Liver (tissue), 9 donors: ENCODE results near the gene WSCD1. TPM values are rescaled to one million over a fixed set of nuclear protein-coding genes. Genes with fewer than 3 reads are reported as not detected.

ENCODE experiments used
- DNase-seq: peaks from one replicate; pipeline ENCODE4 v3.0.0-alpha.2; 2017; ENCODE audit warnings: low spot score
- H3K27ac ChIP-seq, 2 donors: one replicate each; pipeline ENCODE4 v1.7.0; 2013; ENCODE audit warnings: inconsistent platforms in 2 of 2, low read length in 2 of 2, control low read depth in 1 of 2, low read depth in 1 of 2, mild to moderate bottlenecking in 1 of 2
- H3K27me3 ChIP-seq, 4 donors: one replicate each; pipeline versions ENCODE4 v1.6.1 to v1.7.0; 2013; ENCODE audit warnings: low read length in 3 of 4, inconsistent platforms in 1 of 4, mild to moderate bottlenecking in 1 of 4, moderate library complexity in 1 of 4; ENCODE audit not compliant: control insufficient read depth in 4 of 4, insufficient read depth in 4 of 4
- H3K36me3 ChIP-seq, 4 donors: one replicate each; pipeline versions ENCODE4 v1.6.1 to v1.7.0; 2013; ENCODE audit warnings: low read length in 3 of 4, mild to moderate bottlenecking in 3 of 4, low read depth in 1 of 4, moderate library complexity in 1 of 4; ENCODE audit not compliant: control insufficient read depth in 4 of 4, insufficient read depth in 3 of 4
- H3K4me1 ChIP-seq, 4 donors: one replicate each; pipeline versions ENCODE4 v1.6.1 to v1.7.0; 2013; ENCODE audit warnings: low read length in 3 of 4, mild to moderate bottlenecking in 3 of 4, moderate library complexity in 1 of 4; ENCODE audit not compliant: control insufficient read depth in 4 of 4, insufficient read depth in 4 of 4
- H3K4me3 ChIP-seq, 3 donors: one replicate each; pipeline versions ENCODE4 v1.6.1 to v1.7.0; 2013; ENCODE audit warnings: low read length in 3 of 3, control low read depth in 1 of 3, low read depth in 1 of 3, mild to moderate bottlenecking in 1 of 3
- H3K9ac ChIP-seq, 2 donors: one replicate each; pipeline ENCODE4 v1.7.0; 2013; ENCODE audit warnings: low read length in 2 of 2, mild to moderate bottlenecking in 2 of 2, moderate library complexity in 2 of 2, control low read depth in 1 of 2, low read depth in 1 of 2
- H3K9me3 ChIP-seq, 4 donors: one replicate each; pipeline versions ENCODE4 v1.6.1 to v1.7.0; 2013; ENCODE audit warnings: low read length in 3 of 4; ENCODE audit not compliant: control insufficient read depth in 4 of 4
- ATF3 ChIP-seq: IDR thresholded peaks from 2 replicates; pipeline ENCODE4 v1.6.1; 2016; ENCODE audit warnings: antibody characterized with exemption
- CTCF ChIP-seq: fragments of 150-350 bp; IDR thresholded peaks from 2 replicates; pipeline ENCODE4 v1.5.1; 2017; ENCODE audit warnings: improper control_type of control experiment, low read depth, low read length; ENCODE audit not compliant: missing input control
- EGR1 ChIP-seq, 2 donors: IDR thresholded peaks; 2 replicates each; pipeline ENCODE4 v1.6.1; 2016 to 2018; ENCODE audit warnings: antibody characterized with exemption in 2 of 2, low read depth in 2 of 2
- FOXA2 ChIP-seq: IDR thresholded peaks from 2 replicates; pipeline ENCODE4 v1.6.1; 2016; ENCODE audit warnings: antibody characterized with exemption
- GABPA ChIP-seq, 2 donors: IDR thresholded peaks in 1 of 2; conservative IDR thresholded peaks in 1 of 2; 2 replicates each; pipeline ENCODE4 v1.6.1; 2016; ENCODE audit warnings: antibody characterized with exemption in 2 of 2, mild to moderate bottlenecking in 1 of 2, moderate library complexity in 1 of 2
- HNF4A ChIP-seq, 2 donors: conservative IDR thresholded peaks; 2 replicates each; pipeline ENCODE4 v1.6.1; 2016; ENCODE audit warnings: antibody characterized with exemption in 2 of 2, mild to moderate bottlenecking in 2 of 2
- HNF4G ChIP-seq: IDR thresholded peaks from 2 replicates; pipeline ENCODE4 v1.6.1; 2016; ENCODE audit warnings: antibody characterized with exemption
- JUND ChIP-seq, 2 donors: IDR thresholded peaks; 2 replicates each; pipeline ENCODE4 v1.6.1; 2016; ENCODE audit warnings: antibody characterized with exemption in 2 of 2
- MAX ChIP-seq: IDR thresholded peaks from 2 replicates; pipeline ENCODE4 v1.6.1; 2016; ENCODE audit warnings: antibody characterized with exemption
- NR2F2 ChIP-seq: IDR thresholded peaks from 2 replicates; pipeline ENCODE4 v1.6.1; 2016; ENCODE audit warnings: antibody characterized with exemption
- RAD21 ChIP-seq, 2 donors: IDR thresholded peaks; 2 replicates each; pipeline ENCODE4 v1.6.1; 2016; ENCODE audit warnings: antibody characterized with exemption in 2 of 2, mild to moderate bottlenecking in 2 of 2
- REST ChIP-seq: IDR thresholded peaks from 2 replicates; pipeline ENCODE4 v1.6.1; 2016; ENCODE audit warnings: antibody characterized with exemption, mild to moderate bottlenecking
- TAF1 ChIP-seq: conservative IDR thresholded peaks from 2 replicates; pipeline ENCODE4 v1.6.1; 2016; ENCODE audit warnings: antibody characterized with exemption, mild to moderate bottlenecking
- YY1 ChIP-seq: IDR thresholded peaks from 2 replicates; pipeline ENCODE4 v1.6.1; 2016; ENCODE audit warnings: antibody characterized with exemption, mild to moderate bottlenecking
- WGBS: extraction: QIAGEN DNeasy Blood & Tissue Kit; methylation state at CpG from one replicate; pipeline ENCODE4 v1.1.7; 2013; 5-methylcytosine and 5-hydroxymethylcytosine counted together
- polyA plus RNA-seq, 2 donors: library from polyadenylated mRNA; stranded (reverse) in 1 of 2; unstranded in 1 of 2; fragments of 200-250 nt in 1 of 2; fragments of >200 nt in 1 of 2; fragmentation: Nextera tagmentation in 1 of 2; extraction: Ambion mirVana in 1 of 2; gene quantifications; one replicate each; pipeline versions ENCODE4 v1.2.1 to v1.2.3, GENCODE V29; 2013 to 2015
- total RNA-seq, 2 donors: library from RNA; depleted of rRNA; stranded (reverse); fragments of >200 nt; gene quantifications; one replicate each; pipeline ENCODE4 v1.2.3, GENCODE V29; 2014
- donor health status: healthy.
- donor health status: healthy.
- donor health status: healthy.
- donor health status: healthy.
- donor health status: healthy.

Gene WSCD1
- total and polyA plus RNA-seq, 4 donors = 0.10 to 3.8 (median 1.3) TPM

GRCh38 chr17:6071528-6072065, 1.4 kb downstream of the WSCD1 start:
- H3K9ac ChIP-seq = no peak overlapping the region
- no peak overlapping the region for H3K4me3 ChIP-seq

GRCh38 chr17:6072157-6072556, 2.0 kb downstream of the WSCD1 start:
- Histone ChIP-seq H3K9me3 (no peaks in the 10 kb centered on the region), H3K27me3 (no peaks in the 10 kb centered on the region), H3K36me3 (no peaks in the 10 kb centered on the region), H3K9ac (no peak overlapping the region), H3K4me1 (peaks cover 0 to 16% (median 8%) of the 10 kb centered on the region in 4 donors), H3K27ac (no peak overlapping the region), H3K4me3 (no peak overlapping the region)
- no peak for TF ChIP-seq HNF4G
- 97% methylated on average over 3 of the region's 3 CpGs for WGBS
- DNase-seq = no peak

More at GRCh38 chr17:6071528-6072065, 1.4 kb downstream of the WSCD1 start:
- peaks cover 0 to 16% (median 8%) of the 10 kb centered on the region in 4 donors for H3K4me1 ChIP-seq
- no peaks in the 10 kb centered on the region for H3K27me3 ChIP-seq
- DNase-seq = no peak
- no peak overlapping the region for H3K27ac ChIP-seq
- no peaks in the 10 kb centered on the region for H3K9me3 ChIP-seq
- WGBS = 77% methylated on average over 7 of the region's 7 CpGs
- TF ChIP-seq YY1 (no peak), HNF4A (conservative IDR thresholded peaks at IDR 0.05) (no peak), EGR1 (IDR thresholded peaks at IDR 0.05; ENCODE audit: low read depth in 2 of 2) (no peak)
- H3K36me3 ChIP-seq = no peaks in the 10 kb centered on the region

- no peak for DNase-seq
Measured at GRCh38 chr17:6072611-6073010, 2.4 kb downstream of the WSCD1 start.

GRCh38 chr17:6073620-6074019, 3.4 kb downstream of the WSCD1 start:
- Histone ChIP-seq H3K36me3 (no peaks in the 10 kb centered on the region), H3K4me3 (no peak overlapping the region), H3K9ac (no peak overlapping the region), H3K4me1 (peaks cover 0 to 16% (median 8%) of the 10 kb centered on the region in 4 donors), H3K9me3 (no peaks in the 10 kb centered on the region), H3K27me3 (no peaks in the 10 kb centered on the region), H3K27ac (no peak overlapping the region)
- TF ChIP-seq CTCF = no peak
- TF ChIP-seq TAF1 = no peak
- no peak for TF ChIP-seq RAD21 (IDR thresholded peaks at IDR 0.05)
- no peak for TF ChIP-seq JUND (IDR thresholded peaks at IDR 0.05)
- TF ChIP-seq MAX = no peak
- TF ChIP-seq GABPA (IDR thresholded peaks at IDR 0.05 in 1 of 2, conservative IDR thresholded peaks at IDR 0.05 in 1 of 2) = no peak
- no peak for TF ChIP-seq FOXA2
- no peak for TF ChIP-seq EGR1 (IDR thresholded peaks at IDR 0.05; ENCODE audit: low read depth in 2 of 2)
- TF ChIP-seq REST = no peak
- TF ChIP-seq ATF3 = no peak
- no peak for TF ChIP-seq NR2F2
- no peak for TF ChIP-seq YY1
- DNase-seq = no peak
- WGBS = 93% methylated on average over 7 of the region's 7 CpGs

More at GRCh38 chr17:6072611-6073010, 2.4 kb downstream of the WSCD1 start:
- H3K9me3 ChIP-seq = no peaks in the 10 kb centered on the region
- H3K4me1 ChIP-seq = peaks cover 0 to 16% (median 8%) of the 10 kb centered on the region in 4 donors
- no peak overlapping the region for H3K9ac ChIP-seq
- WGBS = 95% methylated on average over 5 of the region's 5 CpGs
- no peak for TF ChIP-seq JUND (IDR thresholded peaks at IDR 0.05)
- H3K36me3 ChIP-seq = no peaks in the 10 kb centered on the region
- no peak overlapping the region for H3K4me3 ChIP-seq
- H3K27me3 ChIP-seq = no peaks in the 10 kb centered on the region
- H3K27ac ChIP-seq = no peak overlapping the region
